WTC11 (cell line): ENCODE measurements around the gene TMC1. TPM values are rescaled to one million over a fixed set of nuclear protein-coding genes. Genes with fewer than 3 reads are reported as not detected.

Source experiments
- ATAC-seq: fragments of 200-7000 bp; cut with Tn5 transposase; 2 replicates; pipeline ENCODE4 v1.10.0; 2021; ENCODE audit warnings: mild to moderate bottlenecking, moderate library complexity
- CTCF ChIA-PET: fragments of 300-600 bp; sonication (Branson Sonifier 250); formaldehyde crosslinking; loops from one replicate; lab custom pipeline; 2021; ENCODE audit warnings: antibody characterized with exemption; lab: Charles Lee
- POLR2A ChIA-PET: fragments of 350-600 bp; sonication (Branson Sonifier 250); formaldehyde crosslinking; loops from one replicate; lab custom pipeline; 2021; ENCODE audit warnings: antibody characterized with exemption; lab: Charles Lee
- DNase-seq: peaks from one replicate; pipeline ENCODE4 v3.0.0; 2021; ENCODE audit warnings: low spot score
- H3K27ac Mint-ChIP-seq: 2 replicates; pipeline ENCODE4 v1.8.0; 2021; ENCODE audit warnings: mixed read lengths
- H3K27me3 Mint-ChIP-seq: 2 replicates; pipeline ENCODE4 v1.8.0; 2021; ENCODE audit warnings: low read depth, mild to moderate bottlenecking, moderate library complexity, mixed read lengths
- H3K36me3 Mint-ChIP-seq: 2 replicates; pipeline ENCODE4 v1.8.0; 2021; ENCODE audit warnings: mixed read lengths
- H3K4me1 Mint-ChIP-seq: 2 replicates; pipeline ENCODE4 v1.8.0; 2022; ENCODE audit warnings: mixed read lengths
- H3K4me3 Mint-ChIP-seq: 2 replicates; pipeline ENCODE4 v1.8.0; 2021; ENCODE audit warnings: mild to moderate bottlenecking, moderate library complexity, mixed read lengths
- H3K9me3 Mint-ChIP-seq: 2 replicates; pipeline ENCODE4 v1.8.0; 2021; ENCODE audit warnings: mixed read lengths
- ATF1 ChIP-seq: sonication (generic); formaldehyde crosslinking; IDR thresholded peaks from 2 replicates; pipeline ENCODE4 v1.8.1; 2023; ENCODE audit warnings: mild to moderate bottlenecking, moderate library complexity, missing genetic modification reagents
- CBFB ChIP-seq: sonication (generic); formaldehyde crosslinking; IDR thresholded peaks from 2 replicates; pipeline ENCODE4 v1.8.1; 2022; ENCODE audit warnings: mild to moderate bottlenecking, low read depth, missing genetic modification reagents
- ELF4 ChIP-seq: sonication (generic); formaldehyde crosslinking; IDR thresholded peaks from 2 replicates; pipeline ENCODE4 v1.8.1; 2022; ENCODE audit warnings: low read depth, mild to moderate bottlenecking, moderate library complexity, missing genetic modification reagents
- GABPB1 ChIP-seq: sonication (generic); formaldehyde crosslinking; IDR thresholded peaks from 2 replicates; pipeline ENCODE4 v1.8.1; 2023; ENCODE audit warnings: mild to moderate bottlenecking, missing genetic modification reagents
- JUN ChIP-seq: sonication (generic); formaldehyde crosslinking; IDR thresholded peaks from 2 replicates; pipeline ENCODE4 v1.8.0; 2023; ENCODE audit warnings: mild to moderate bottlenecking, missing genetic modification reagents
- KAT7 ChIP-seq: sonication (generic); formaldehyde crosslinking; IDR thresholded peaks from 2 replicates; pipeline ENCODE4 v1.8.1; 2023; ENCODE audit warnings: missing genetic modification reagents, mild to moderate bottlenecking, borderline replicate concordance
- NR1H2 ChIP-seq: sonication (generic); formaldehyde crosslinking; IDR thresholded peaks from 2 replicates; pipeline ENCODE4 v1.9.0; 2021; ENCODE audit warnings: mild to moderate bottlenecking, moderate library complexity, missing genetic modification reagents
- OVOL2 ChIP-seq: fragments of 250-450 bp; sonication (Bioruptor Pico); IDR thresholded peaks from 2 replicates; pipeline ENCODE4 v1.9.0; 2021; ENCODE audit warnings: mild to moderate bottlenecking, borderline replicate concordance
- PREB ChIP-seq: sonication (generic); formaldehyde crosslinking; IDR thresholded peaks from 2 replicates; pipeline ENCODE4 v1.8.1; 2022; ENCODE audit warnings: mild to moderate bottlenecking, missing genetic modification reagents, moderate library complexity, borderline replicate concordance
- SMAD4 ChIP-seq: sonication (generic); formaldehyde crosslinking; IDR thresholded peaks from 2 replicates; pipeline ENCODE4 v1.8.0; 2022; ENCODE audit warnings: mild to moderate bottlenecking, missing genetic modification reagents
- SOX15 ChIP-seq: fragments of 250-450 bp; sonication (Bioruptor Pico); IDR thresholded peaks from 2 replicates; pipeline ENCODE4 v1.9.0; 2021; ENCODE audit warnings: mild to moderate bottlenecking
- SP1 ChIP-seq: sonication (generic); formaldehyde crosslinking; conservative IDR thresholded peaks from 2 replicates; pipeline ENCODE4 v1.8.1; 2022; ENCODE audit warnings: missing genetic modification reagents
- ZNF121 ChIP-seq: sonication (generic); formaldehyde crosslinking; IDR thresholded peaks from 2 replicates; pipeline ENCODE4 v1.8.0; 2023; ENCODE audit warnings: missing genetic modification reagents
- ZNF219 ChIP-seq: sonication (generic); formaldehyde crosslinking; IDR thresholded peaks from 2 replicates; pipeline ENCODE4 v1.8.0; 2023; ENCODE audit warnings: missing genetic modification reagents, mild to moderate bottlenecking, borderline replicate concordance
- ZNF281 ChIP-seq: sonication (generic); formaldehyde crosslinking; IDR thresholded peaks from 2 replicates; pipeline ENCODE4 v1.8.0; 2023; ENCODE audit warnings: mild to moderate bottlenecking, missing genetic modification reagents
- ZNF317 ChIP-seq: sonication (generic); formaldehyde crosslinking; IDR thresholded peaks from 2 replicates; pipeline ENCODE4 v1.8.1; 2023; ENCODE audit warnings: low read depth, mild to moderate bottlenecking, moderate library complexity, missing genetic modification reagents, borderline replicate concordance
- total RNA-seq: library from RNA; stranded (reverse); gene quantifications from 3 replicates; pipeline ENCODE4 v1.2.3, GENCODE V29; 2021
- TF ChIP-seq, protein P1 (sequence below): fragments of 250-450 bp; sonication (Bioruptor Pico); IDR thresholded peaks from 2 replicates; pipeline ENCODE4 v2.1.2; 2022; ENCODE audit warnings: mild to moderate bottlenecking, moderate library complexity
- TF ChIP-seq, protein P2 (sequence below): sonication (generic); formaldehyde crosslinking; IDR thresholded peaks from 2 replicates; pipeline ENCODE4 v1.8.1; 2022; ENCODE audit warnings: low read depth, mild to moderate bottlenecking, moderate library complexity, missing genetic modification reagents, borderline replicate concordance
- TF ChIP-seq, protein P3 (sequence below): sonication (generic); formaldehyde crosslinking; IDR thresholded peaks from 2 replicates; pipeline ENCODE4 v1.8.1; 2023; ENCODE audit warnings: mild to moderate bottlenecking, moderate library complexity, missing genetic modification reagents
- TF ChIP-seq, protein P4 (sequence below): sonication (generic); formaldehyde crosslinking; IDR thresholded peaks from 2 replicates; pipeline ENCODE4 v1.8.0; 2022; ENCODE audit warnings: mild to moderate bottlenecking, missing genetic modification reagents
- TF ChIP-seq, protein P5 (sequence below): fragments of 200-600 bp; IDR thresholded peaks from 2 replicates; pipeline ENCODE4 v1.8.0; 2022; ENCODE audit warnings: antibody characterized with exemption
- TF ChIP-seq, protein P6 (sequence below): fragments of 250-450 bp; sonication (Bioruptor Pico); IDR thresholded peaks from 2 replicates; pipeline ENCODE4 v1.8.0; 2021; ENCODE audit warnings: mild to moderate bottlenecking
- TF ChIP-seq, protein P7 (sequence below): sonication (generic); formaldehyde crosslinking; IDR thresholded peaks from 2 replicates; pipeline ENCODE4 v1.8.1; 2023; ENCODE audit warnings: mild to moderate bottlenecking, missing genetic modification reagents, moderate library complexity

Gene TMC1
- total RNA-seq, 1 experiment from 2014 or later = 0.31 TPM

GRCh38 chr9:72772661-72773060 is 251.3 kb downstream of the TMC1 start:
- Mint-ChIP-seq H3K9me3 (no peaks in the 10 kb centered on the region; the same call in 1 of the 2 replicates), H3K36me3 (no peaks in the 10 kb centered on the region), H3K4me1 (peaks cover 15% of the 10 kb centered on the region; the same call in 1 of the 2 replicates), H3K4me3 (no peak overlapping the region), H3K27ac (no peak overlapping the region), H3K27me3 (no peaks in the 10 kb centered on the region)
- POLR2A ChIA-PET = no interaction called here
- ATAC-seq = no peak
- DNase-seq = no peak
- CTCF ChIA-PET = interaction anchor here (1.5 kb wide), 1 partner anchor 35 kb away, joined by 5 read pairs; no protein-coding TSS in a partner anchor
- no peak for TF ChIP-seq ZNF317 (CRISPR knock-in tag)
- TF ChIP-seq ZNF281 (CRISPR knock-in tag) = no peak
- no peak for TF ChIP-seq PREB
- TF ChIP-seq, protein P1, sequence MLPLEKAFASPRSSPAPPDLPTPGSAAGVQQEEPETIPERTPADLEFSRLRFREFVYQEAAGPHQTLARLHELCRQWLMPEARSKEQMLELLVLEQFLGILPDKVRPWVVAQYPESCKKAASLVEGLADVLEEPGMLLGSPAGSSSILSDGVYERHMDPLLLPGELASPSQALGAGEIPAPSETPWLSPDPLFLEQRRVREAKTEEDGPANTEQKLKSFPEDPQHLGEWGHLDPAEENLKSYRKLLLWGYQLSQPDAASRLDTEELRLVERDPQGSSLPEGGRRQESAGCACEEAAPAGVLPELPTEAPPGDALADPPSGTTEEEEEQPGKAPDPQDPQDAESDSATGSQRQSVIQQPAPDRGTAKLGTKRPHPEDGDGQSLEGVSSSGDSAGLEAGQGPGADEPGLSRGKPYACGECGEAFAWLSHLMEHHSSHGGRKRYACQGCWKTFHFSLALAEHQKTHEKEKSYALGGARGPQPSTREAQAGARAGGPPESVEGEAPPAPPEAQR (CRISPR knock-in tag) = no peak
- no peak for TF ChIP-seq ATF1 (CRISPR knock-in tag)
- TF ChIP-seq, protein P2, sequence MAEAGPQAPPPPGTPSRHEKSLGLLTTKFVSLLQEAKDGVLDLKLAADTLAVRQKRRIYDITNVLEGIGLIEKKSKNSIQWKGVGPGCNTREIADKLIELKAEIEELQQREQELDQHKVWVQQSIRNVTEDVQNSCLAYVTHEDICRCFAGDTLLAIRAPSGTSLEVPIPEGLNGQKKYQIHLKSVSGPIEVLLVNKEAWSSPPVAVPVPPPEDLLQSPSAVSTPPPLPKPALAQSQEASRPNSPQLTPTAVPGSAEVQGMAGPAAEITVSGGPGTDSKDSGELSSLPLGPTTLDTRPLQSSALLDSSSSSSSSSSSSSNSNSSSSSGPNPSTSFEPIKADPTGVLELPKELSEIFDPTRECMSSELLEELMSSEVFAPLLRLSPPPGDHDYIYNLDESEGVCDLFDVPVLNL (CRISPR knock-in tag) = no peak
- TF ChIP-seq NR1H2 (CRISPR knock-in tag) = no peak
- no peak for TF ChIP-seq ZNF219 (CRISPR knock-in tag)
- no peak for TF ChIP-seq JUN
- no peak for TF ChIP-seq SOX15 (CRISPR knock-in tag)
- no peak for TF ChIP-seq KAT7 (CRISPR knock-in tag)

- peaks cover 2% of the 10 kb centered on the region; the same call in 1 of the 2 replicates for H3K36me3 Mint-ChIP-seq
- peaks cover 5% of the 10 kb centered on the region for H3K9me3 Mint-ChIP-seq
- H3K4me3 Mint-ChIP-seq = no peak overlapping the region
- ChIA-PET POLR2A (no interaction called here), CTCF (interaction anchor here (1.5 kb wide), 1 partner anchor 34 kb away, joined by 5 read pairs; no protein-coding TSS in a partner anchor)
- H3K4me1 Mint-ChIP-seq = peaks cover 15% of the 10 kb centered on the region; the same call in 1 of the 2 replicates
- H3K27me3 Mint-ChIP-seq = no peaks in the 10 kb centered on the region
- DNase-seq = no peak
- ATAC-seq = no peak
- H3K27ac Mint-ChIP-seq = no peak overlapping the region
- TF ChIP-seq ZNF121 (CRISPR knock-in tag) (no peak), GABPB1 (CRISPR knock-in tag) (no peak), OVOL2 (CRISPR knock-in tag) (no peak), SP1 (no peak), SMAD4 (CRISPR knock-in tag) (no peak), CBFB (CRISPR knock-in tag) (no peak), ELF4 (no peak)
- TF ChIP-seq, protein P3, sequence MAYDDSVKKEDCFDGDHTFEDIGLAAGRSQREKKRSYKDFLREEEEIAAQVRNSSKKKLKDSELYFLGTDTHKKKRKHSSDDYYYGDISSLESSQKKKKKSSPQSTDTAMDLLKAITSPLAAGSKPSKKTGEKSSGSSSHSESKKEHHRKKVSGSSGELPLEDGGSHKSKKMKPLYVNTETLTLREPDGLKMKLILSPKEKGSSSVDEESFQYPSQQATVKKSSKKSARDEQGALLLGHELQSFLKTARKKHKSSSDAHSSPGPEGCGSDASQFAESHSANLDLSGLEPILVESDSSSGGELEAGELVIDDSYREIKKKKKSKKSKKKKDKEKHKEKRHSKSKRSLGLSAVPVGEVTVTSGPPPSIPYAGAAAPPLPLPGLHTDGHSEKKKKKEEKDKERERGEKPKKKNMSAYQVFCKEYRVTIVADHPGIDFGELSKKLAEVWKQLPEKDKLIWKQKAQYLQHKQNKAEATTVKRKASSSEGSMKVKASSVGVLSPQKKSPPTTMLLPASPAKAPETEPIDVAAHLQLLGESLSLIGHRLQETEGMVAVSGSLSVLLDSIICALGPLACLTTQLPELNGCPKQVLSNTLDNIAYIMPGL (CRISPR knock-in tag) = no peak
- TF ChIP-seq, protein P4, sequence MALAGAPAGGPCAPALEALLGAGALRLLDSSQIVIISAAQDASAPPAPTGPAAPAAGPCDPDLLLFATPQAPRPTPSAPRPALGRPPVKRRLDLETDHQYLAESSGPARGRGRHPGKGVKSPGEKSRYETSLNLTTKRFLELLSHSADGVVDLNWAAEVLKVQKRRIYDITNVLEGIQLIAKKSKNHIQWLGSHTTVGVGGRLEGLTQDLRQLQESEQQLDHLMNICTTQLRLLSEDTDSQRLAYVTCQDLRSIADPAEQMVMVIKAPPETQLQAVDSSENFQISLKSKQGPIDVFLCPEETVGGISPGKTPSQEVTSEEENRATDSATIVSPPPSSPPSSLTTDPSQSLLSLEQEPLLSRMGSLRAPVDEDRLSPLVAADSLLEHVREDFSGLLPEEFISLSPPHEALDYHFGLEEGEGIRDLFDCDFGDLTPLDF (CRISPR knock-in tag) = no peak
- TF ChIP-seq, protein P5, sequence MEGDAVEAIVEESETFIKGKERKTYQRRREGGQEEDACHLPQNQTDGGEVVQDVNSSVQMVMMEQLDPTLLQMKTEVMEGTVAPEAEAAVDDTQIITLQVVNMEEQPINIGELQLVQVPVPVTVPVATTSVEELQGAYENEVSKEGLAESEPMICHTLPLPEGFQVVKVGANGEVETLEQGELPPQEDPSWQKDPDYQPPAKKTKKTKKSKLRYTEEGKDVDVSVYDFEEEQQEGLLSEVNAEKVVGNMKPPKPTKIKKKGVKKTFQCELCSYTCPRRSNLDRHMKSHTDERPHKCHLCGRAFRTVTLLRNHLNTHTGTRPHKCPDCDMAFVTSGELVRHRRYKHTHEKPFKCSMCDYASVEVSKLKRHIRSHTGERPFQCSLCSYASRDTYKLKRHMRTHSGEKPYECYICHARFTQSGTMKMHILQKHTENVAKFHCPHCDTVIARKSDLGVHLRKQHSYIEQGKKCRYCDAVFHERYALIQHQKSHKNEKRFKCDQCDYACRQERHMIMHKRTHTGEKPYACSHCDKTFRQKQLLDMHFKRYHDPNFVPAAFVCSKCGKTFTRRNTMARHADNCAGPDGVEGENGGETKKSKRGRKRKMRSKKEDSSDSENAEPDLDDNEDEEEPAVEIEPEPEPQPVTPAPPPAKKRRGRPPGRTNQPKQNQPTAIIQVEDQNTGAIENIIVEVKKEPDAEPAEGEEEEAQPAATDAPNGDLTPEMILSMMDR = no peak
- TF ChIP-seq, protein P6, sequence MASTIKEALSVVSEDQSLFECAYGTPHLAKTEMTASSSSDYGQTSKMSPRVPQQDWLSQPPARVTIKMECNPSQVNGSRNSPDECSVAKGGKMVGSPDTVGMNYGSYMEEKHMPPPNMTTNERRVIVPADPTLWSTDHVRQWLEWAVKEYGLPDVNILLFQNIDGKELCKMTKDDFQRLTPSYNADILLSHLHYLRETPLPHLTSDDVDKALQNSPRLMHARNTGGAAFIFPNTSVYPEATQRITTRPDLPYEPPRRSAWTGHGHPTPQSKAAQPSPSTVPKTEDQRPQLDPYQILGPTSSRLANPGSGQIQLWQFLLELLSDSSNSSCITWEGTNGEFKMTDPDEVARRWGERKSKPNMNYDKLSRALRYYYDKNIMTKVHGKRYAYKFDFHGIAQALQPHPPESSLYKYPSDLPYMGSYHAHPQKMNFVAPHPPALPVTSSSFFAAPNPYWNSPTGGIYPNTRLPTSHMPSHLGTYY (CRISPR knock-in tag) = no peak
- TF ChIP-seq, protein P7, sequence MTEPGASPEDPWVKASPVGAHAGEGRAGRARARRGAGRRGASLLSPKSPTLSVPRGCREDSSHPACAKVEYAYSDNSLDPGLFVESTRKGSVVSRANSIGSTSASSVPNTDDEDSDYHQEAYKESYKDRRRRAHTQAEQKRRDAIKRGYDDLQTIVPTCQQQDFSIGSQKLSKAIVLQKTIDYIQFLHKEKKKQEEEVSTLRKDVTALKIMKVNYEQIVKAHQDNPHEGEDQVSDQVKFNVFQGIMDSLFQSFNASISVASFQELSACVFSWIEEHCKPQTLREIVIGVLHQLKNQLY (CRISPR knock-in tag) = no peak
These were observed 252.2 kb downstream of the TMC1 start for GRCh38 chr9:72773570-72773969.
